IMR-90 (cell line): ENCODE measurements around the gene AUTS2.

Experiments used
- BHLHE40 ChIP-seq: fragments of 150-350 bp; IDR thresholded peaks from 2 replicates; pipeline ENCODE4 v1.6.1; 2016; ENCODE audit warnings: mild to moderate bottlenecking, low read depth, low read length
- CEBPB ChIP-seq: IDR thresholded peaks from 2 replicates; pipeline ENCODE4 v1.6.1; 2012; ENCODE audit warnings: low read depth, low read length, improper control_type of control experiment
- CTCF ChIP-seq: conservative IDR thresholded peaks from 2 replicates; pipeline ENCODE4 v1.5.1; 2012; ENCODE audit warnings: mild to moderate bottlenecking, low read depth, low read length, improper control_type of control experiment
- FOS ChIP-seq: fragments of 150-350 bp; IDR thresholded peaks from 2 replicates; pipeline ENCODE4 v1.6.1; 2016; ENCODE audit warnings: low read depth, low read length
- MAFK ChIP-seq: IDR thresholded peaks from 2 replicates; pipeline ENCODE4 v1.6.1; 2012; ENCODE audit warnings: low read depth, low read length, improper control_type of control experiment
- MAZ ChIP-seq: IDR thresholded peaks from 2 replicates; pipeline ENCODE4 v1.6.1; 2012; ENCODE audit warnings: low read depth, mild to moderate bottlenecking, low read length, improper control_type of control experiment, moderate library complexity, borderline replicate concordance
- MXI1 ChIP-seq: IDR thresholded peaks from 2 replicates; pipeline ENCODE4 v1.6.1; 2012; ENCODE audit warnings: low read depth, mild to moderate bottlenecking, low read length, moderate library complexity, borderline replicate concordance
- NFE2L2 ChIP-seq: fragments of 150-350 bp; IDR thresholded peaks from 2 replicates; pipeline ENCODE4 v1.6.1; 2016; ENCODE audit warnings: low read depth, mild to moderate bottlenecking, low read length
- POLR2A ChIP-seq: IDR thresholded peaks from 2 replicates; pipeline ENCODE4 v1.6.1; 2012; ENCODE audit warnings: mild to moderate bottlenecking, low read depth, low read length
- RAD21 ChIP-seq: IDR thresholded peaks from 2 replicates; pipeline ENCODE4 v1.6.1; 2012; ENCODE audit warnings: low read length, improper control_type of control experiment
- RFX5 ChIP-seq: IDR thresholded peaks from 2 replicates; pipeline ENCODE4 v1.8.0; 2012; ENCODE audit warnings: low read depth, mild to moderate bottlenecking, low read length, moderate library complexity
- SMC3 ChIP-seq: fragments of 150-350 bp; IDR thresholded peaks from 2 replicates; pipeline ENCODE4 v1.6.1; 2016; ENCODE audit warnings: low read depth, mild to moderate bottlenecking, antibody characterized with exemption, low read length, moderate library complexity
- TF ChIP-seq, protein P1 (sequence below): fragments of 150-350 bp; IDR thresholded peaks from 2 replicates; pipeline ENCODE4 v1.6.1; 2017; ENCODE audit warnings: mild to moderate bottlenecking, antibody characterized with exemption, low read length, low read depth

GRCh38 chr7:70674571-70675010 is 1076.3 kb downstream of the AUTS2 start:
- TF ChIP-seq POLR2A (no peak), CTCF (no peak), CEBPB (no peak), SMC3 (no peak), RFX5 (no peak), BHLHE40 (no peak), MXI1 (no peak), MAZ (no peak), FOS (no peak), MAFK (no peak), NFE2L2 (no peak), RAD21 (no peak)
- TF ChIP-seq, protein P1, sequence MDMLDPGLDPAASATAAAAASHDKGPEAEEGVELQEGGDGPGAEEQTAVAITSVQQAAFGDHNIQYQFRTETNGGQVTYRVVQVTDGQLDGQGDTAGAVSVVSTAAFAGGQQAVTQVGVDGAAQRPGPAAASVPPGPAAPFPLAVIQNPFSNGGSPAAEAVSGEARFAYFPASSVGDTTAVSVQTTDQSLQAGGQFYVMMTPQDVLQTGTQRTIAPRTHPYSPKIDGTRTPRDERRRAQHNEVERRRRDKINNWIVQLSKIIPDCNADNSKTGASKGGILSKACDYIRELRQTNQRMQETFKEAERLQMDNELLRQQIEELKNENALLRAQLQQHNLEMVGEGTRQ: no peak
